ENCODE results near the gene SLC11A1. TPM values are rescaled to one million over a fixed set of nuclear protein-coding genes. Genes with fewer than 3 reads are reported as not detected.

SLC11A1 gene
- polyA plus RNA-seq, 6 donors from 2014 or later, result 0.82 to 2.4 (median 1.1) TPM

DNA sequence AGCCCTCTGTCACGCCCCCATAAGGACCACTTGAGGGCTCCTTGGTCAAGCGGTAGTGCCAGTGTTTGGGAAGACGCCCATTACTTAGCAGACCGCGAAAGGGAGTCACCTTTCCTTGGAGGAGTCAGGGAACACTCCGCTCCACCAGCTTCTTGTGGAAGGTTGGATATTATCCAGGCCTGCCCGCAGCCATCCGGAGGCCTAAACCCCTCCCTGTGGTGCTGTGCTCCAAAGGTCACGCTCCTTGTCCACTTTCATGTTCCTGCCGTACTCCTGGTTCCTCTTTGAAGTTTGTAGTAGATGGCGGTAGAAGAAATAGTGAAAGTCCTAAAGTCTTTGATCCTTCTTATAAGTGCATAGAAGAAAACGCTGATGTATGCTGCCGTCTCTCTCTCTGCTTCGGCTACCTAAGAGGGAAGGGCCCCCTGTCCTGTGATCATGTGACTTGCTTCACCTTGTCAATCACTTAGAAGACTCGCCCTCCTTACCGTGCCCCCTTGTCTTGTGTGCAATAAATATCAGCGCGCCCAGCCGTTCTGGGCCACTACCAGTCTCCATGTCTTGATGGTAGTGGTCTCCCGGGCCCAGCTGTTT, 27.1 kb upstream of the SLC11A1 start:
- Mint-ChIP-seq H3K9me3 (peaks cover 4 to 21% (median 16%) of the 10 kb centered on the region in 7 donors), H3K36me3 (peaks cover 0 to 6% of the 10 kb centered on the region in 2 donors), H3K4me1 (peaks cover 0 to 8% (median 7%) of the 10 kb centered on the region in 3 donors), H3K4me3 (peak overlapping the region in 1 of 8 donors; percentile 44), H3K27ac (no peak overlapping the region), H3K27me3 (no peaks in the 10 kb centered on the region)
- ATAC-seq (ENCODE audit: low read depth in 2 of 2) (no peak), DNase-seq (no peak)

DNA sequence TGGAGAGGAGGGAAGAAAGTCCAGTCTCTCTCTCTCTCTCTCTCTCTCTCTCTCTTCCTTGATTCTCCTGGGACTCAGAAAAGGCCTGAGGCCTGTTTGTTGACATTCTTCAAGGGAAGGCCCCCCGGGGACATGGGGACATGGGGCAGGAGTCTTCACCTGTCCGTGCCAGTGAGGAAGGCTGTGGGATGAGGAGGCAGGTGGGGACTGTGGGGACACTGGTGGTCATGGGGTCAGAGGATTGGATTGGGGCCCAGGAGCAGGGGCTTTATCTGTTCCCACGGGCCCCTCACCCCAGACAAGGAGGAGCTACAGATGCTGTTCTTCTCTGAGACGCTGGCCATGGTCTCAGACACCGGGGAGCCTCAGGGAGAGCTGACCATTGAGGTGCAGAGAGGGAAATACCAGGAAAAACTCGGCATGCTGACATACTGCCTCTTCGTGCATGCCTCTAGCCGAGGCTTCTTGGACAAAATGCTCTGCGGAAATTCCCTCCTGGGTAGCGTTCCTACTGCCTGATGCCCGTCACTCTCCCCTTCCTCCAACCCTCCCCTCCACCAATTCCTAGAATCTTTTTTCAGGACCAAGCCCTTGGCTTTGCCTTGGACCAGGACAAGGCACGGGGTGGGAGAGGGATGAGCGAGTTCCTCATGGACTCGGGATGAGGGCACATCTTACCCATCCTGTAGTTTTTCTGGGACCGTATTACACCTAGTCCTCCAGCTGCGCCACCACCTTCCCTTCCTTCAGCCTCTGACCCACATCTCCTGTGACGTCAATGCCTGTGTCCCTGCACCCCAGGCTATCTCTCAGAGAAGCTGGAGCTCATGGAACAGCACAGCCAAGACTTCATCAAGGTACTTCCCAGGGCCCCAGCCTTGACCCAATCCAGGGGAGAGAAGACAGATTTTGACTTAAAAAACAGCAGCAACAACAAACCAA, 24.6 kb upstream of the SLC11A1 start:
- Mint-ChIP-seq H3K9me3 (peaks cover 0 to 5% (median 0%) of the 10 kb centered on the region in 7 donors), H3K36me3 (peaks cover 0 to 4% of the 10 kb centered on the region in 2 donors), H3K27me3 (no peaks in the 10 kb centered on the region), H3K4me3 (no peak overlapping the region), H3K27ac (peak overlapping the region in 3 of 6 donors; percentile 53 to 64 (median 62)), H3K4me1 (peaks cover 3 to 10% (median 7%) of the 10 kb centered on the region in 3 donors)
- DNase-seq, result no peak
- ATAC-seq (ENCODE audit: low read depth in 2 of 2), result no peak

DNA sequence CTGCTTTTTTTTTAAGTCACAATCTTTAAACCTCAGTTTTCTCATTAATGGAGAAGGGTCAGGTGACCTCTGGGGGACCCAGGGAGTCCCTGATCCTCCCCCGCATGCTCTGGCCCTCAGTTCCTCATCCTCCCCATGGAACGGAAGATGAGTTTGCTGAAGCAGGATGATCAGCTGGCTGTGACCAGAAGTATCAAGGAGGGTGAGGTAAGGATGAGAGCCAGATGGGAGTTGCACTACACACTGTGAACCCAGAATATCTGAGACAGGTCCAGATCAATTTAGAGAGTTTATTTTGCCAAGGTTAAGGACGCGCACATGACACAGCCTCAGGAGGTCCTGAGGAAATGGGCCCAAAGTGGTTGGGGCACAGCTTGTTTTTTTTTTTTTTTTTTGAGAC, 21.6 kb upstream of the SLC11A1 start:
- Mint-ChIP-seq H3K4me1 (peaks cover 3 to 17% (median 7%) of the 10 kb centered on the region in 3 donors), H3K27ac (peak overlapping the region in 1 of 6 donors; percentile 35), H3K36me3 (no peaks in the 10 kb centered on the region), H3K9me3 (no peaks in the 10 kb centered on the region), H3K4me3 (peak overlapping the region in 1 of 8 donors; percentile 74), H3K27me3 (no peaks in the 10 kb centered on the region)
- no peak for DNase-seq
- ATAC-seq (ENCODE audit: low read depth in 2 of 2), result no peak

DNA sequence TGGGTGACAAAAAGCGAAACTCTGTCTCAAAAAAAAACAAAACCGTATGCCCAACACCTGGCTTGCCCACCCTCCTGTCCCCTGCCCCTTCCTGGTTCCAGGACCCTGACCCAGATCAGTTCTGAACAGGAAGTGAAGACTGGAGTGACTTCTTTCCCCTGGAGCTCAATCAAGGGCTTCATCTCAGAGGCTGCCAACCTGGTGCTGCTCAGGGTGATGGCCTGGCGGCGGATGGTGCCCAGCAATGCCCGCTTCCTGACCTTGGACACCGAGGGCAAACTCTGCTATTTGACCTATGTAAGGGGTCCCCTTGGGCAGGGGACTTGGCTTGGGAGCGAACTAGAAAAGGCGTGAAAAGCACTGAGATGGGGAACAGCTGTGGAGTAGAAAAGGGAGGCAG, 19.5 kb upstream of the SLC11A1 start:
- no peaks in the 10 kb centered on the region for H3K36me3 Mint-ChIP-seq
- peaks cover 0 to 5% (median 0%) of the 10 kb centered on the region in 7 donors for H3K9me3 Mint-ChIP-seq
- ATAC-seq (ENCODE audit: low read depth in 2 of 2) (no peak), DNase-seq (no peak)
- peaks cover 3 to 14% (median 7%) of the 10 kb centered on the region in 3 donors for H3K4me1 Mint-ChIP-seq
- H3K27ac Mint-ChIP-seq, result no peak overlapping the region
- peak overlapping the region in 3 of 8 donors; percentile 9 to 21 (median 20) for H3K4me3 Mint-ChIP-seq
- no peaks in the 10 kb centered on the region for H3K27me3 Mint-ChIP-seq

DNA sequence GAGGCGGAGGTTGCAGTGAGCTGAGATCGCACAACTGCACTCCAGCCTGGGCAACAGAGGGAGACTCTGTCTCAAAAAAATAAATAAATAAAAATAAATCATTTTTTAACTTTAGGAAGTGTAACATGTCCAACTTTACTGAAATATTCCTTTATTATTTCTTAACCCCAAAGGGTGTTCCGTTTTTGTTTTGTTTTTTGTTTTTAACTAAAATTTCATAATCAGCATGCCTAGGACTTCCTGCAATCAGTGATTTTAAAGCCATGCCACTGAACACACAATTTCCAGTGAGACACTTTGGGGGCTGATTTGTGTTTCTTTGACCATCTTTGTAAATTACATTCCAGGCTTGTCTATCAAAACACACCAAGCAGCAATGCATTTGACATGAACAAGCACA, 18.3 kb upstream of the SLC11A1 start:
- ATAC-seq (ENCODE audit: low read depth in 2 of 2), result no peak
- Mint-ChIP-seq H3K4me1 (peaks cover 7 to 22% (median 14%) of the 10 kb centered on the region in 3 donors), H3K36me3 (no peaks in the 10 kb centered on the region), H3K27me3 (no peaks in the 10 kb centered on the region), H3K27ac (no peak overlapping the region), H3K9me3 (peaks cover 0 to 5% (median 0%) of the 10 kb centered on the region in 7 donors), H3K4me3 (no peak overlapping the region)
- DNase-seq, result no peak

DNA sequence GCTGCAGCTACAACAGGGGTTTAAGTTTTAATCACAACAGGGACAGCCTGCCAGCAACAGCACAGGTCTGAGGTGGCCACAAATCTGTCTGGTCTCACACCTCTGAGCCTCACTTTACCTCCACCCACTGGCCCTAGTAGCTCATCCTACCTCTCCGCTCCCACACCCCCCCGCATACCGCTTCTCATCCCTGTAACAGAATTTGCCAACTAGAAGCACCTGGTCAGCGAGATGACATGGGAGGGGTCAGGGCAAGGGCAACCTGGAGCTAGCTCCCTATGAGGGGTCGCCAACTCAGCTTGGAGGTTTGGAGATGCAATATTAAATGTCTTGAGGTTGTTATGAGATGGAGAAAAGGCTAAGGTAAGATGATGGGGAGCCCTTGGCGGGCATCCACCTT, 17.9 kb upstream of the SLC11A1 start:
- Mint-ChIP-seq H3K27me3 (no peaks in the 10 kb centered on the region), H3K4me3 (peak overlapping the region in 1 of 8 donors; percentile 33), H3K9me3 (peaks cover 0 to 5% (median 0%) of the 10 kb centered on the region in 7 donors), H3K4me1 (peaks cover 7 to 27% (median 14%) of the 10 kb centered on the region in 3 donors), H3K27ac (peak overlapping the region in 1 of 6 donors; percentile 89), H3K36me3 (no peaks in the 10 kb centered on the region)
- ATAC-seq (ENCODE audit: low read depth in 2 of 2), result no peak
- DNase-seq, result no peak

DNA sequence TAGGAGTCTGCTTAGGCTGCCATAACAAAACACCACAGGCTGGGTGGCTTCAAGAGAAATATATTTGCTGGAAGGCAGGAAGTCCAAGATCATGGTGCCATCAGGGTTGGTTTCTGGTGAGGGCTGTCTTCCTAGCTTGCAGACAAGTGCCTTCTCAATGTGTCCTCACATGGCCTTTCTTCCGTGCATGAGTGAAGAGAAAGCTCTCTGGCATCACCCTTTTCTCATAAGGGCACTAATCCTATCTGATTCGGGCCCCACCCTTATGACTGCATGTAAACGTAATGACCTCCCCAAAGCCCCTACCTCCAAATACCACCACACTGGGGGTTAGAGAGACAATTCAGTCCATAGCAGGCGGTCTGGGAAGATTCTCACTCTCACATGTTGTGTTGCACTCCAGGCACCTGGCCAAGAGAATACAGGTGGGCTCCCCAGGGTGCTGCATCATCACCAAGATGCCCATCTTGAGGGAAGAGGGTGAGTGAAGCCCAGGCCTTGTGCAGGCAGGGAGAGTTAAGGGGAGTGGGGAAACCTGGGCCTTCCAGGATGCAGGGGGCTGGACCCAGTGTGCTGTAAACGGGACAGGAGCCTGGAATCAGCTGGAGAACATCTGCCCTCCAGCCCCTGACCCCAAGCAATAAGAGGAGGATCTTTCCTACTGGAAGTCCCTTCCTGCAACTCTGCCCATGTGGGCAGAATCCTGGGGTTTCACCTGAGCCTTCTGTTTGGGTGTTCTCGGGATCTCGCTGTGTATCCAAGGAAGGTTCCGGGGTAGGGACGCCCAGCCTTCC, 15.3 kb upstream of the SLC11A1 start:
- peak overlapping the region in 5 of 6 donors; percentile 9 to 95 (median 79) for H3K27ac Mint-ChIP-seq
- H3K27me3 Mint-ChIP-seq, result no peaks in the 10 kb centered on the region
- DNase-seq (no peak), ATAC-seq (ENCODE audit: low read depth in 2 of 2) (no peak)
- H3K36me3 Mint-ChIP-seq, result no peaks in the 10 kb centered on the region
- H3K4me3 Mint-ChIP-seq, result peak overlapping the region; percentile 83 to 90 (median 88)
- H3K4me1 Mint-ChIP-seq, result peaks cover 19 to 46% (median 35%) of the 10 kb centered on the region in 3 donors
- peaks cover 0 to 5% (median 0%) of the 10 kb centered on the region in 7 donors for H3K9me3 Mint-ChIP-seq

DNA sequence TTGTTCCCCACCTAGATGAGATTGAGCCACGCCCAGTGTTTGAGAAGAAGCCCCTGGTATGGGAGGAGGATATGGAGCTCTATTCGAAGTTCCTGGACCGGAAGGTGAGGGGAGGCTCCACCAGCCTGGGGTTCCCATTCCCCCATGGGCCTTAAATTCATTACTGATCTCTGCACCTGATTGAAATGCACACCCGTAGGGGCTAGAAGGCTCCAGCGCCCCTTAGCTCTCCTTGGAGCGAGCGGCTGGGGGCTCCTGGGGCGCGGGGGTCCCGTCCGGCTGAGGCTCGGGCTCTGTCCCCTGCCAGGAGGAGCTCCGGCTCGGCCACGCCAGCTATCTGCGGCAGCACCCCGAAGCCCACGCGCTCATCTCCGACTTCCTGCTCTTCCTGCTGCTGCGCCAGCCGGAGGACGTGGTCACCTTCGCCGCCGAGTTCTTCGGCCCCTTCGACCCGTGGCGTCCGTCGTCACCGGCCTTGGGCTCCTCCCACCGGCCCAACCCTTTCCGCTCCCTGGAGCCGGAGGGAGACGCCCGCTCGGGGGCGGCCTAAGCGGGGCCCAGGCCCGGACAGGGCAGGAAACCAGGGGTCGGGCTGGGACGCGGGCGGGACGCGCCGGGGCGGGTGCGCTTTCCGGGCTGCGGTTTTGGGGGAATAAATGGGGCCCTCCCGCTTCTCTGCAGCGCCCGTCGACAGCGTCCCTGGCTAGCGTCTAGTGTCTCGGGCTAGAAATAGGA, 14.5 kb upstream of the SLC11A1 start:
- peak overlapping the region; percentile 83 to 93 (median 88) for H3K4me3 Mint-ChIP-seq
- peak overlapping the region; percentile 21 to 95 (median 84) for H3K27ac Mint-ChIP-seq
- H3K9me3 Mint-ChIP-seq, result peaks cover 0 to 5% (median 0%) of the 10 kb centered on the region in 7 donors
- H3K27me3 Mint-ChIP-seq, result no peaks in the 10 kb centered on the region
- ATAC-seq (ENCODE audit: low read depth in 2 of 2) (peak; percentile 71 to 75), DNase-seq (peak; percentile 75)
- H3K4me1 Mint-ChIP-seq, result peaks cover 19 to 46% (median 35%) of the 10 kb centered on the region in 3 donors
- H3K36me3 Mint-ChIP-seq, result no peaks in the 10 kb centered on the region

DNA sequence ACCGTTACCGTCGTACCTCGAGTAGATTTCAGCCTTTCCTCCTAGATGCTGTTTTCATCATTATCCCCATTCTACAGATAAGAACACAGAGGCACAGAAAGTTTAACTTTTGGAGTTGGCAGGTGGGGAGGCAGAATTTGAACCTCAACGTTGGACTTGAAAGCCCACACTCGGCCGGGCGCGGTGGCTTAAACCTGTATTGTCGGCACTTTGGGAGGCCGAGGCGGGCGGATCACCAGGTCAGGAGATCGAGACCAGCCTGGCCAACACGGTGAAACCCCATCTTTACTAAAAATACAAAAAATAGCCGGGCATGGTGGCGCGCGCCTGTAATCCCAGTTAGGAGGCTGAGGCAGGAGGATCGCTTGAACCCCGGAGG, 13.9 kb upstream of the SLC11A1 start:
- Mint-ChIP-seq H3K27ac (peak overlapping the region in 5 of 6 donors; percentile 57 to 94 (median 89)), H3K9me3 (peaks cover 0 to 5% (median 0%) of the 10 kb centered on the region in 7 donors), H3K36me3 (no peaks in the 10 kb centered on the region), H3K4me1 (peaks cover 19 to 43% (median 35%) of the 10 kb centered on the region in 3 donors), H3K4me3 (peak overlapping the region; percentile 83 to 93 (median 88)), H3K27me3 (no peaks in the 10 kb centered on the region)
- DNase-seq (no peak), ATAC-seq (ENCODE audit: low read depth in 2 of 2) (no peak)

DNA sequence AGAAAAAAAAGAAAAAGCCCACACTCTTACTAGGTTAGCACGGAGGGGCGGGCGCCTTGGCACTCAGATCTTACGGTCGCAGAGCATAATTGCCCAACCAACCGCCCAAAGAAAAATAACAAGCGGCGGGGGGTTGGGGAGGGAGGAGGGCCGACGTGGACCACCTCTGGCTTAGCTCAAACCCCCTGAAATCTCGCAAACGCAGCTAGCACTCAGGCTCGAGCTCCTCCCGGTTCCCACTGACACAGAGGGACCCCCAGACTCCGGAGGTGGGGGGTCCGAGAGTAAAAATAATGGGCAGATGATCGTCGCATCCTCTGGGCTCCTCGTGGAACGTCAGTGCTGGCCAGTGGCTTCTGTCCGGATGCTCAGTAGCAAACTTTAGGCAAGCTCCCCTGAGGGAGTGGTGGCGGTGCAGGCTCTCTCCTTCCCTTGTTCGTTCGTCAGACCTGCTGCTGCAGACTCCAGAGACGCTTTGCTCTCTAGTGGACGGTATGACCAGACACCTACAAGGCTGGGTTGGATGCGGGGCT, 13.4 kb upstream of the SLC11A1 start:
- H3K4me1 Mint-ChIP-seq, result peaks cover 19 to 43% (median 35%) of the 10 kb centered on the region in 3 donors
- H3K27ac Mint-ChIP-seq, result peak overlapping the region; percentile 21 to 94 (median 76)
- H3K9me3 Mint-ChIP-seq, result peaks cover 0 to 5% (median 0%) of the 10 kb centered on the region in 7 donors
- DNase-seq, result no peak
- H3K4me3 Mint-ChIP-seq, result peak overlapping the region; percentile 83 to 93 (median 88)
- H3K36me3 Mint-ChIP-seq, result no peaks in the 10 kb centered on the region
- ATAC-seq (ENCODE audit: low read depth in 2 of 2), result peak; percentile 9 to 17
- H3K27me3 Mint-ChIP-seq, result no peaks in the 10 kb centered on the region

DNA sequence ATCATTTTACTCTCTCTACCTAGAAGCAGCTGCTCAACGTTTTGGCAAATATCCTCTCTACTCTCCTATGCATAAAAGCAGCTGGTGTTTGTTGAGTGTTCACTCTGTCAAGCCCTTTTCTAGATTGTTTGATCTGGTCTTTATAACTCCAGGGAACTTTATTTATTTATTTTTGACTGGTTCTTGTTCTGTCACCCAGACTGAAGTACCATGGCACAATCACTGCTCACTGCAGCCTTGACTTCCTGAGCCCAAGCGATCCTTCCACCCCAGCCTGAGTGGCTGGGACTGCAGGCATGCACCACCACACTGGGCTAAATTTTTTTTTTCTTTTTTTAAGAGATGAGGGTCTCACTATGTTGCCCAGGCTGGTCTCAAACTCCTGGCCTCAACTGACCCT, 12.7 kb upstream of the SLC11A1 start:
- H3K27ac Mint-ChIP-seq, result peak overlapping the region in 4 of 6 donors; percentile 58 to 79 (median 70)
- no peak for ATAC-seq (ENCODE audit: low read depth in 2 of 2)

More for the DNA sequence above, 12.7 kb upstream of the SLC11A1 start:
- Mint-ChIP-seq H3K36me3 (no peaks in the 10 kb centered on the region), H3K4me1 (peaks cover 19 to 43% (median 35%) of the 10 kb centered on the region in 3 donors), H3K4me3 (peak overlapping the region in 5 of 8 donors; percentile 83 to 93 (median 87)), H3K9me3 (peaks cover 0 to 5% (median 0%) of the 10 kb centered on the region in 7 donors), H3K27me3 (no peaks in the 10 kb centered on the region)
- no peak for DNase-seq
